HepG2 (cell line): ENCODE measurements around the gene DCTN2.
A peak's percentile ranks its signal among the peaks of the same experiment; 100 is the strongest.

ENCODE experiments used
- CEBPB ChIP-seq: IDR thresholded peaks from 2 replicates; pipeline ENCODE4 v1.6.1; 2011; ENCODE audit warnings: low read depth, low read length, improper control_type of control experiment, borderline replicate concordance
- EZH2 ChIP-seq: conservative IDR thresholded peaks from 2 replicates; pipeline ENCODE4 v1.6.1; 2012; ENCODE audit warnings: mild to moderate bottlenecking, low read depth, low read length, moderate library complexity
- POLR2AphosphoS5 ChIP-seq: IDR thresholded peaks from 2 replicates; pipeline ENCODE4 v1.6.1; 2012; ENCODE audit warnings: low read depth, low read length
- RFX1 ChIP-seq: fragments of 450-650 bp; IDR thresholded peaks from 2 replicates; pipeline ENCODE4 v1.6.1; 2017
- TAF1 ChIP-seq: sonication (generic); formaldehyde crosslinking; IDR thresholded peaks from 2 replicates; pipeline ENCODE4 v1.4.0; 2020; ENCODE audit warnings: missing genetic modification reagents
- ZNF263 ChIP-seq: sonication (generic); formaldehyde crosslinking; IDR thresholded peaks from 2 replicates; pipeline ENCODE4 v1.4.0; 2020; ENCODE audit warnings: missing genetic modification reagents
- ZNF317 ChIP-seq: sonication (generic); formaldehyde crosslinking; IDR thresholded peaks from 2 replicates; pipeline ENCODE4 v1.5.0; 2020; ENCODE audit warnings: mild to moderate bottlenecking, missing genetic modification reagents
- ZNF335 ChIP-seq: sonication (generic); formaldehyde crosslinking; IDR thresholded peaks from 2 replicates; pipeline ENCODE4 v1.4.0; 2020; ENCODE audit warnings: missing genetic modification reagents
- ZNF546 ChIP-seq: sonication (generic); formaldehyde crosslinking; conservative IDR thresholded peaks from 2 replicates; pipeline ENCODE4 v1.8.1; 2023; ENCODE audit warnings: mild to moderate bottlenecking, missing genetic modification reagents
- TF ChIP-seq, protein P1 (sequence below): sonication (generic); formaldehyde crosslinking; IDR thresholded peaks from 2 replicates; pipeline ENCODE4 v1.5.0; 2020; ENCODE audit warnings: mild to moderate bottlenecking, missing genetic modification reagents, moderate library complexity
- TF ChIP-seq, protein P2 (sequence below): sonication (generic); formaldehyde crosslinking; IDR thresholded peaks from 2 replicates; pipeline ENCODE4 v1.5.0; 2020; ENCODE audit warnings: missing genetic modification reagents
- TF ChIP-seq, protein P3 (sequence below): IDR thresholded peaks from 2 replicates; pipeline ENCODE4 v1.6.1; 2016; ENCODE audit warnings: missing compliant biosample characterization, missing genetic modification reagents, borderline replicate concordance

DNA sequence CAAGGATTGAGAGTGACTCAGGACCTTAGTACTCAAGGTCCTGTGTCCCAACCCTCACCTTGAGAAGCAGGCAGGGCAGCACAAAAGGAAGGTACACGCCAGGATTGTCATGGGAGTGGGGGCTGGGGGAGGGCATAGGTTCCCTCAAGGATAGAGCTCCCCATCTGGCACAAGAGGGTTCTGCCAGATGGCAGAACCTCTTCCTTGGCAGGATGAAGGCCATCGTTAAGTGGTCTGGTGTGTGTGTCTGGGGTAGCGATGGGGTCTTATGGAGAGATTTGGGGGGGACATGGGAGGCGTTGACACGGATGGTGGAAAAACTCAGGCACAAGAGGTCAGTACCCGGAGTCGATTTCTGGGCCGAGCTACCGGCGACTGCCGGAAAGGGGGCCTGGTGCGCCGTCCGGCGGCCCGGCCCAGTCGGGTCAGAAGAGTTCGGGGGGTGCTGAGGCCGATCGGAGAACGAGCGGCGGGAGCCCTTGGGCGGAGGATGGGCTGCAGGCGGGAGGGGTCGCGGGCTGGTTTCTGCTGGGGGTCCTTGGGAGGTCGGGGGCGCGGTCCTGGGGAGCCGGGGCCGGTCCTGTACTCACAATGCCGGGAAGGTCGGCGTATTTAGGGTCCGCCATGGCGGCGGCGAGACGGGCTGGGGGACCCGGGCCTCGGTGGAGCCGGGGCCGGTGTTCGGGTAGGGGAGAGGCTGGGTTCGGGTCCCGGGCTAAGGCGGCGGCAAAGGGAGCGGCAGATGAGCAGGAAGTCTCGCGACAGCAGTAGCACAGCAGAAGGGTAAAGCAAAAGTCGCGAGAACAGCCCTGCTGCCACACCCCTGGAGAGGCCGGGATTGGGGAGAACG is at the start of gene DCTN2:
- TF ChIP-seq ZNF263 (CRISPR knock-in tag) (no peak), ZNF335 (CRISPR knock-in tag) (no peak), POLR2AphosphoS5 (peak; percentile 66), TAF1 (CRISPR knock-in tag) (peak; percentile 64; the same call in 1 of the 2 replicates), ZNF546 (CRISPR knock-in tag) (no peak), RFX1 (no peak), EZH2 (no peak), CEBPB (0 out of 2 replicates have a peak, but pooled peaks have one; percentile 24), ZNF317 (CRISPR knock-in tag) (no peak)
- TF ChIP-seq, protein P1, sequence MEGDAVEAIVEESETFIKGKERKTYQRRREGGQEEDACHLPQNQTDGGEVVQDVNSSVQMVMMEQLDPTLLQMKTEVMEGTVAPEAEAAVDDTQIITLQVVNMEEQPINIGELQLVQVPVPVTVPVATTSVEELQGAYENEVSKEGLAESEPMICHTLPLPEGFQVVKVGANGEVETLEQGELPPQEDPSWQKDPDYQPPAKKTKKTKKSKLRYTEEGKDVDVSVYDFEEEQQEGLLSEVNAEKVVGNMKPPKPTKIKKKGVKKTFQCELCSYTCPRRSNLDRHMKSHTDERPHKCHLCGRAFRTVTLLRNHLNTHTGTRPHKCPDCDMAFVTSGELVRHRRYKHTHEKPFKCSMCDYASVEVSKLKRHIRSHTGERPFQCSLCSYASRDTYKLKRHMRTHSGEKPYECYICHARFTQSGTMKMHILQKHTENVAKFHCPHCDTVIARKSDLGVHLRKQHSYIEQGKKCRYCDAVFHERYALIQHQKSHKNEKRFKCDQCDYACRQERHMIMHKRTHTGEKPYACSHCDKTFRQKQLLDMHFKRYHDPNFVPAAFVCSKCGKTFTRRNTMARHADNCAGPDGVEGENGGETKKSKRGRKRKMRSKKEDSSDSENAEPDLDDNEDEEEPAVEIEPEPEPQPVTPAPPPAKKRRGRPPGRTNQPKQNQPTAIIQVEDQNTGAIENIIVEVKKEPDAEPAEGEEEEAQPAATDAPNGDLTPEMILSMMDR (CRISPR knock-in tag), result no peak; the same call in 1 of the 2 replicates
- TF ChIP-seq, protein P2, sequence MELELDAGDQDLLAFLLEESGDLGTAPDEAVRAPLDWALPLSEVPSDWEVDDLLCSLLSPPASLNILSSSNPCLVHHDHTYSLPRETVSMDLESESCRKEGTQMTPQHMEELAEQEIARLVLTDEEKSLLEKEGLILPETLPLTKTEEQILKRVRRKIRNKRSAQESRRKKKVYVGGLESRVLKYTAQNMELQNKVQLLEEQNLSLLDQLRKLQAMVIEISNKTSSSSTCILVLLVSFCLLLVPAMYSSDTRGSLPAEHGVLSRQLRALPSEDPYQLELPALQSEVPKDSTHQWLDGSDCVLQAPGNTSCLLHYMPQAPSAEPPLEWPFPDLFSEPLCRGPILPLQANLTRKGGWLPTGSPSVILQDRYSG (CRISPR knock-in tag), result no peak
- TF ChIP-seq, protein P3, sequence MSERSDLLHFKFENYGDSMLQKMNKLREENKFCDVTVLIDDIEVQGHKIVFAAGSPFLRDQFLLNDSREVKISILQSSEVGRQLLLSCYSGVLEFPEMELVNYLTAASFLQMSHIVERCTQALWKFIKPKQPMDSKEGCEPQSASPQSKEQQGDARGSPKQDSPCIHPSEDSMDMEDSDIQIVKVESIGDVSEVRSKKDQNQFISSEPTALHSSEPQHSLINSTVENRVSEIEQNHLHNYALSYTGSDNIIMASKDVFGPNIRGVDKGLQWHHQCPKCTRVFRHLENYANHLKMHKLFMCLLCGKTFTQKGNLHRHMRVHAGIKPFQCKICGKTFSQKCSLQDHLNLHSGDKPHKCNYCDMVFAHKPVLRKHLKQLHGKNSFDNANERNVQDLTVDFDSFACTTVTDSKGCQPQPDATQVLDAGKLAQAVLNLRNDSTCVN (CRISPR knock-in tag), result no peak
